Body of pancreas (tissue), 4 donors: ENCODE results near the gene CTIF.

Experiments
- POLR2A ChIP-seq, 3 donors: fragments of 450-650 bp; IDR thresholded peaks; one replicate each; pipeline ENCODE4 v1.6.1; 2016; ENCODE audit warnings: antibody characterized with exemption in 3 of 3, mild to moderate bottlenecking in 2 of 3
- TF ChIP-seq, protein P1 (sequence below), 7 experiments: fragments of 450-650 bp in 4 of 7; fragments of 200-600 bp in 3 of 7; sonication (generic) in 3 of 7; IDR thresholded peaks; one replicate each; pipeline ENCODE4 v1.5.1; 2016 to 2019; ENCODE audit warnings: antibody characterized with exemption in 7 of 7

GRCh38 chr18:48547531-48547981, 8.7 kb downstream of the CTIF start:
- TF ChIP-seq, protein P1, sequence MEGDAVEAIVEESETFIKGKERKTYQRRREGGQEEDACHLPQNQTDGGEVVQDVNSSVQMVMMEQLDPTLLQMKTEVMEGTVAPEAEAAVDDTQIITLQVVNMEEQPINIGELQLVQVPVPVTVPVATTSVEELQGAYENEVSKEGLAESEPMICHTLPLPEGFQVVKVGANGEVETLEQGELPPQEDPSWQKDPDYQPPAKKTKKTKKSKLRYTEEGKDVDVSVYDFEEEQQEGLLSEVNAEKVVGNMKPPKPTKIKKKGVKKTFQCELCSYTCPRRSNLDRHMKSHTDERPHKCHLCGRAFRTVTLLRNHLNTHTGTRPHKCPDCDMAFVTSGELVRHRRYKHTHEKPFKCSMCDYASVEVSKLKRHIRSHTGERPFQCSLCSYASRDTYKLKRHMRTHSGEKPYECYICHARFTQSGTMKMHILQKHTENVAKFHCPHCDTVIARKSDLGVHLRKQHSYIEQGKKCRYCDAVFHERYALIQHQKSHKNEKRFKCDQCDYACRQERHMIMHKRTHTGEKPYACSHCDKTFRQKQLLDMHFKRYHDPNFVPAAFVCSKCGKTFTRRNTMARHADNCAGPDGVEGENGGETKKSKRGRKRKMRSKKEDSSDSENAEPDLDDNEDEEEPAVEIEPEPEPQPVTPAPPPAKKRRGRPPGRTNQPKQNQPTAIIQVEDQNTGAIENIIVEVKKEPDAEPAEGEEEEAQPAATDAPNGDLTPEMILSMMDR (IDR thresholded peaks at IDR 0.05) = no peak
- TF ChIP-seq POLR2A (IDR thresholded peaks at IDR 0.05) = no peak
